D721Med (cell line): ENCODE results near the gene MLX.

Experiments
- DNase-seq: peaks from one replicate; pipeline ENCODE4 v3.0.0; 2011; ENCODE audit warnings: low spot score; ENCODE audit not compliant: insufficient read length
- FAIRE-seq: peaks from 2 replicates; lab custom pipeline; 2011; peaks lifted over from hg19 to GRCh38; lab: Jason Lieb, UNC
- TF ChIP-seq, protein P1 (sequence below): IDR thresholded peaks from 2 replicates; pipeline ENCODE4 v1.5.1; 2012; ENCODE audit warnings: mild to moderate bottlenecking, control low read depth; ENCODE audit not compliant: insufficient read depth; ENCODE audit errors: missing control alignments

The MLX gene

DNA sequence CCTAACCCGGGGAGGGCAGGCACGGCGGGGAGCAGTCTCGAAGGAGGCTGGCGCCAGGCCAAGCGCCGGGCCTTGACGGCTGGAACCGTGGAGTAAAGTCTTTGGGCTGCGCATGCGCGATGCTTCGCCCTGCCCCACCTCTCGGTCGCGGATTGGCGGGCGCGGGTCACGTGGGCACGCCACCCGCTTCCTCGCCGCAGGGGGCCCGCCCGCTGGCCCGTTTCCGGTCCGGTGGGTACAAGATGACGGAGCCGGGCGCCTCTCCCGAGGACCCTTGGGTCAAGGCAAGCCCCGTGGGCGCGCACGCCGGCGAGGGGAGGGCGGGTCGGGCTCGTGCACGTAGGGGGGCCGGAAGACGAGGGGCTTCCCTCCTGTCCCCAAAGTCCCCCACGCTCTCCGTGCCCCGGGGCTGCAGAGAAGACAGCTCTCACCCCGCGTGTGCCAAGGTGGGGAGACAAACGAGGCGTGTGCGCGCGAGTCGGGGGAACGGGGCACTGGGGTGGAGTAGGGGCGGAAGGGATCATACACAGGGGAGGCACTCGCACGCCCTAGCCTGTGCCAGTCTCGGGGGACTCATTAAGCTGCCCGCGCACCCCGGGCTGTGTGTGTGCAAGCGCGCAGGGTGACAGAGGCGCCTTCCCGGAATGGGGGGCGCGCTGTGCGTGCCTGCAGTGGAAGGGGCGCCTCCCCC is at the start of gene MLX:
MLX (plus strand) TSS at position 218 of the 691 bp plus-strand sequence; CDS start at position 243, 25 bp downstream.
- TF ChIP-seq, protein P1, sequence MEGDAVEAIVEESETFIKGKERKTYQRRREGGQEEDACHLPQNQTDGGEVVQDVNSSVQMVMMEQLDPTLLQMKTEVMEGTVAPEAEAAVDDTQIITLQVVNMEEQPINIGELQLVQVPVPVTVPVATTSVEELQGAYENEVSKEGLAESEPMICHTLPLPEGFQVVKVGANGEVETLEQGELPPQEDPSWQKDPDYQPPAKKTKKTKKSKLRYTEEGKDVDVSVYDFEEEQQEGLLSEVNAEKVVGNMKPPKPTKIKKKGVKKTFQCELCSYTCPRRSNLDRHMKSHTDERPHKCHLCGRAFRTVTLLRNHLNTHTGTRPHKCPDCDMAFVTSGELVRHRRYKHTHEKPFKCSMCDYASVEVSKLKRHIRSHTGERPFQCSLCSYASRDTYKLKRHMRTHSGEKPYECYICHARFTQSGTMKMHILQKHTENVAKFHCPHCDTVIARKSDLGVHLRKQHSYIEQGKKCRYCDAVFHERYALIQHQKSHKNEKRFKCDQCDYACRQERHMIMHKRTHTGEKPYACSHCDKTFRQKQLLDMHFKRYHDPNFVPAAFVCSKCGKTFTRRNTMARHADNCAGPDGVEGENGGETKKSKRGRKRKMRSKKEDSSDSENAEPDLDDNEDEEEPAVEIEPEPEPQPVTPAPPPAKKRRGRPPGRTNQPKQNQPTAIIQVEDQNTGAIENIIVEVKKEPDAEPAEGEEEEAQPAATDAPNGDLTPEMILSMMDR: no peak
- peak; percentile 100 for DNase-seq
- FAIRE-seq: no peak

DNA sequence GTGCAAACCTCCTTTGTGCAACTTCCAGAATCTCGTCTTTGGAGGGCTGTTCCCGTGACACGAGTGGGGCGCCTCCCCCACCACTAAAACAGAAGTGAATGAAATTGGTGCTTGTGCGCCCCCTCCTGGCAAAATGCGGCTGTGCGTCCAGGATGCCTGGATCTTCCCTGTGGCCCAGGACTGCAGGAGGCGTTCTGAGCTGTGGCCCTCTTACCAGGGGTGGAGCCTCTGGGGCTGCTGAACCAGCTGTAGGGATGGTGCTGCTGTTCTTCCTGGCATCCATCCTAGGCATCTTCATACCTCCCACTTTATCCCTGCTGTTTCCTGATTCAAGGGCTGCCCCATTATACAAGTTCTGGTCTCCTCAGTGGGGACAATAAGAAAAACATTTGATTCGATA is 49.4 kb upstream of the MLX start:
- TF ChIP-seq, protein P1: peak; percentile 97
- FAIRE-seq: no peak
- peak; percentile 81 for DNase-seq

DNA sequence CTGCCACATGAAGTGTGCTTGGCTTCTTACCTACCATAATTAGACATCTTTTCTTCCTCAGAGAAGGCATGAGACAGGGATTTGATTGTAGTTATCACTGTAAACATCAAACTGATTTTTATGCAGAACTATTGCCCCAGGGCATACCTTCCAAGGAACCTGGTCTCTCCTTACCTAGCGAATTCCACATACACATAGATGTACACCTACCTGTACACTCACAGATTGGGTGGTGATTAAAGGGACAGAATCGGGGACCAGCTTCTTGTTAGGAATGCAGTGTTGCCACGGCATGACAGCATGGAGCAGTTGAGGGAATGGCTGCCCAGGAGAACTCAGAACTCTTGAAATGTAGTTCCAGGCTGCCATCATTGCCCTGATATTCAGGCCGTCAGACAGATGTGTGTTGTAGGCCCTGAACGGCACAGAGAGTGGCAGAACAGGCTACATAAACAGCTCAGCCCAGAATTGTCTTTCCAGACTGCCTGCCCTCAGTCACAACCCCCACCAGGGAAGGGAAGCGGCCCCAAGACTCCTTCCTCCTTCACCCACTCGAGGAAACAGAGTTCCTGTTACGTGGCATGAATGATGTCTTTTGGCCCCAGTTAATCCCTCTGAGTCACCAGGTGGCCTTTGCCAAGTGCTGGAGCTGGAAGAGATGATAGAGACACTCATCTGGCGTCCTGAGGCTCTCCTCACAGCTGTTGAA is 48.7 kb upstream of the MLX start:
- FAIRE-seq (no peak), DNase-seq (no peak)
- TF ChIP-seq, protein P1: no peak

GRCh38 chr17:42518755-42519545 is 48.0 kb upstream of the MLX start:
- no peak for DNase-seq
- TF ChIP-seq, protein P1: no peak
- FAIRE-seq: no peak

- FAIRE-seq: no peak
- TF ChIP-seq, protein P1: no peak
- DNase-seq: no peak
Measured at GRCh38 chr17:42519546-42520491, 47.1 kb upstream of the MLX start.

GRCh38 chr17:42520540-42520951 is 46.4 kb upstream of the MLX start:
- TF ChIP-seq, protein P1: peak; percentile 13
- DNase-seq: no peak
- no peak for FAIRE-seq
